ENCODE measurements around the gene FAM222A.

- TF ChIP-seq POLR2A (IDR thresholded peaks at IDR 0.05; ENCODE audit: low read length) (no peak), GATA1 (IDR thresholded peaks at IDR 0.05; ENCODE audit: low read depth, low read length) (no peak)
Measured at GRCh38 chr12:109764123-109764522, 50.5 kb downstream of the FAM222A start.

Data from erythroblast (primary cell).